Tibial nerve (tissue), 4 donors: ENCODE data around the gene ZDHHC16.
A peak's percentile ranks its signal among the peaks of the same experiment; 100 is the strongest.

ENCODE experiments used
- EP300 ChIP-seq, 2 donors: sonication (generic); formaldehyde crosslinking; IDR thresholded peaks; one replicate each; pipeline ENCODE4 v1.6.1; 2017; ENCODE audit warnings: antibody characterized with exemption in 2 of 2, mild to moderate bottlenecking in 1 of 2
- TF ChIP-seq, protein P1 (sequence below), 5 experiments: fragments of 200-600 bp in 3 of 5; fragments of 450-650 bp in 2 of 5; sonication (generic) in 3 of 5; IDR thresholded peaks; one replicate each; pipeline ENCODE4 v1.5.1; 2016 to 2019; ENCODE audit warnings: antibody characterized with exemption in 5 of 5, mild to moderate bottlenecking in 3 of 5, moderate library complexity in 2 of 5

DNA sequence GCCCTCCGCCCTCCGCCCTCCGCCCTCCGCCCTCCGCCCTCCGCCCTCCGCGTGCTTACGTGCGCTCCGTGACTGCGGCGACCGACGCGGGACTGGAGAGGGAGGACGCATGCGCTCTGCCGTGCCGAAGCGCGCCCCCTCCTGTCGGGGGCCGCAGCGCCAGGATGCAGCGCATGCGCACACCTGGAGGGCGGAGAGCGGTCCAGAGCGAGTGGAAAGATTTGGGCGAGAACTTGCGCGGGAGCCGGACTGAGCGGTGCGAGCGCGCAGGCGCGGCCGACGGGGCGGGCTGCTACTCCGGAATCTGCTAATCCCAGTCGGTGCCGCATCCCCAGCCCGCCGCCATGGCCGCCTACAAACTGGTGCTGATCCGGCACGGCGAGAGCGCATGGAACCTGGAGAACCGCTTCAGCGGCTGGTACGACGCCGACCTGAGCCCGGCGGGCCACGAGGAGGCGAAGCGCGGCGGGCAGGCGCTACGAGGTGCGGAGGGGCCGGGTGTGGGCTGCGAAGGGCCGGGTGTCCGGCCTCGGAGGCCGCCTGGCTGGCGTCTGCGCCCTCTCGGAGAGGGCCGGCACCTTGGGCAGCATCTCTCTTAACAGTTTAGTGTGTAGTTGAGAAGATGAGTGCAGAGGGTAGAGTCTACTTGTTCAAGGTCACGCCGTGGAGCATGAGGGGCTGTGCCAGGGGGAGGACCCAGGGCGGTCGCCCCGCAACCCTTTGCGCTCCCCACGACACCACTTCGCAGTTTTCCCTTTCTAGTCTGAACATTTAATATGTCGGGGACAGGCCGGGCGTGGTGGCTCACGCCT lies 19.8 kb upstream of the ZDHHC16 start, which contains the start of gene PGAM1:
- TF ChIP-seq, protein P1, sequence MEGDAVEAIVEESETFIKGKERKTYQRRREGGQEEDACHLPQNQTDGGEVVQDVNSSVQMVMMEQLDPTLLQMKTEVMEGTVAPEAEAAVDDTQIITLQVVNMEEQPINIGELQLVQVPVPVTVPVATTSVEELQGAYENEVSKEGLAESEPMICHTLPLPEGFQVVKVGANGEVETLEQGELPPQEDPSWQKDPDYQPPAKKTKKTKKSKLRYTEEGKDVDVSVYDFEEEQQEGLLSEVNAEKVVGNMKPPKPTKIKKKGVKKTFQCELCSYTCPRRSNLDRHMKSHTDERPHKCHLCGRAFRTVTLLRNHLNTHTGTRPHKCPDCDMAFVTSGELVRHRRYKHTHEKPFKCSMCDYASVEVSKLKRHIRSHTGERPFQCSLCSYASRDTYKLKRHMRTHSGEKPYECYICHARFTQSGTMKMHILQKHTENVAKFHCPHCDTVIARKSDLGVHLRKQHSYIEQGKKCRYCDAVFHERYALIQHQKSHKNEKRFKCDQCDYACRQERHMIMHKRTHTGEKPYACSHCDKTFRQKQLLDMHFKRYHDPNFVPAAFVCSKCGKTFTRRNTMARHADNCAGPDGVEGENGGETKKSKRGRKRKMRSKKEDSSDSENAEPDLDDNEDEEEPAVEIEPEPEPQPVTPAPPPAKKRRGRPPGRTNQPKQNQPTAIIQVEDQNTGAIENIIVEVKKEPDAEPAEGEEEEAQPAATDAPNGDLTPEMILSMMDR (IDR thresholded peaks at IDR 0.05), result peak; percentile 63 to 86 (median 80)
- TF ChIP-seq EP300 (IDR thresholded peaks at IDR 0.05), result peak; percentile 83 to 97
